H1 (cell line): ENCODE data around the gene PLCB2. TPM values are rescaled to one million over a fixed set of nuclear protein-coding genes. Genes with fewer than 3 reads are reported as not detected.
A peak's percentile ranks its signal among the peaks of the same experiment; 100 is the strongest.

Source experiments
- ATF2 ChIP-seq: IDR thresholded peaks from 2 replicates; pipeline ENCODE4 v1.6.1; 2012; ENCODE audit warnings: low read length, inconsistent platforms
- ATF3 ChIP-seq: IDR thresholded peaks from 2 replicates; pipeline ENCODE4 v1.6.1; 2011; ENCODE audit warnings: low read depth, mild to moderate bottlenecking, low read length; ENCODE audit not compliant: insufficient read depth
- BRCA1 ChIP-seq: IDR thresholded peaks from 2 replicates; pipeline ENCODE4 v1.6.1; 2012; ENCODE audit warnings: low read depth, low read length, improper control_type of control experiment
- CBX8 ChIP-seq: fragments of 300-800, 300-1000 bp; sonication (generic); IDR thresholded peaks from 2 replicates; pipeline ENCODE4 v1.7.1; 2016; ENCODE audit warnings: low read depth, low read length, borderline replicate concordance
- CTBP2 ChIP-seq: IDR thresholded peaks from 2 replicates; pipeline ENCODE4 v1.7.0; 2011; ENCODE audit warnings: borderline replicate concordance, mild to moderate bottlenecking, moderate library complexity, mixed read lengths, low read length; ENCODE audit not compliant: insufficient read depth, insufficient read length
- EGR1 ChIP-seq: IDR thresholded peaks from 2 replicates; pipeline ENCODE4 v1.6.1; 2011; ENCODE audit warnings: low read depth, low read length, borderline replicate concordance
- GABPA ChIP-seq: IDR thresholded peaks from 2 replicates; pipeline ENCODE4 v1.6.1; 2011; ENCODE audit warnings: mild to moderate bottlenecking, low read length, moderate library complexity, borderline replicate concordance; ENCODE audit not compliant: insufficient read depth
- POLR2A ChIP-seq, 2 experiments: IDR thresholded peaks; 1 replicate in 1 of 2; 2 replicates in 1 of 2; pipeline ENCODE4 v1.6.1; 2011; ENCODE audit warnings: low read depth in 2 of 2, low read length in 2 of 2, mild to moderate bottlenecking in 2 of 2; ENCODE audit errors: control extremely low read depth in 1 of 2
- RBBP5 ChIP-seq: IDR thresholded peaks from 2 replicates; pipeline ENCODE4 v1.7.1; 2012; ENCODE audit warnings: low read depth, mild to moderate bottlenecking, inconsistent platforms, low read length, moderate library complexity, borderline replicate concordance
- RNF2 ChIP-seq: fragments of 200-900, 300-1000 bp; sonication (generic); IDR thresholded peaks from 2 replicates; pipeline ENCODE4 v1.7.1; 2016; ENCODE audit warnings: borderline replicate concordance, low read depth, mild to moderate bottlenecking, antibody characterized with exemption, low read length; ENCODE audit not compliant: poor library complexity, severe bottlenecking; ENCODE audit errors: missing control alignments
- SAP30 ChIP-seq: fragments of 300-600 bp; sonication (generic); IDR thresholded peaks from 2 replicates; pipeline ENCODE4 v1.7.1; 2012; ENCODE audit warnings: low read length, moderate library complexity, mild to moderate bottlenecking, inconsistent platforms; ENCODE audit not compliant: insufficient read depth, insufficient replicate concordance
- SP1 ChIP-seq: IDR thresholded peaks from 2 replicates; pipeline ENCODE4 v1.6.1; 2011; ENCODE audit warnings: low read depth, low read length
- SUZ12 ChIP-seq: fragments of 200-600 bp; sonication (generic); IDR thresholded peaks from 2 replicates; pipeline ENCODE4 v1.6.1; 2012; ENCODE audit warnings: mild to moderate bottlenecking, inconsistent platforms, low read length, moderate library complexity, mixed read lengths
- TAF7 ChIP-seq: optimal IDR thresholded peaks from 2 replicates; pipeline ENCODE3; 2011; ENCODE audit warnings: low read depth, mild to moderate bottlenecking, inconsistent platforms, low read length, moderate library complexity, borderline replicate concordance
- USF2 ChIP-seq: IDR thresholded peaks from 2 replicates; pipeline ENCODE4 v1.6.1; 2011; ENCODE audit warnings: low read length, improper control_type of control experiment
- ZNF274 ChIP-seq: IDR thresholded peaks from 2 replicates; pipeline ENCODE4 v1.7.0; 2012; ENCODE audit warnings: low read length, borderline replicate concordance; ENCODE audit errors: extremely low read depth
- polyA plus RNA-seq, 7 experiments: library from polyadenylated mRNA; depleted of rRNA in 3 of 7; stranded (reverse) in 5 of 7; unstranded in 2 of 7; fragments of >200 nt in 5 of 7; fragments of 200-250 nt in 2 of 7; gene quantifications; 1 replicate in 5 of 7; 2 replicates in 1 of 7; 4 replicates in 1 of 7; pipeline versions ENCODE4 v1.2.1 to v1.2.3, GENCODE V29; 2011 to 2013; ENCODE audit warnings: missing spikeins in 2 of 7, mixed read lengths in 2 of 7
- total RNA-seq: library from RNA; stranded (reverse); fragmentation: NEBNext Ultra II Directional; extraction: Animal tissue kit (Norgen Biotek cat#: 25700); gene quantifications from 2 replicates; pipeline ENCODE4 v1.2.1, GENCODE V29; 2021

Gene PLCB2
- total and polyA plus RNA-seq, 2 of the 8 experiments (the other 6 are each of a cell fraction or from before 2014, with no cell fraction given) = 7.2 to 8.4 TPM

- TF ChIP-seq GABPA (no peak), CBX8 (no peak), ATF3 (no peak), RNF2 (peak; percentile 41), ZNF274 (no peak), ATF2 (no peak), SAP30 (no peak), POLR2A (IDR thresholded peaks at IDR 0.05; ENCODE audit: control extremely low read depth in 1 of 2, low read depth in 2 of 2, low read length in 2 of 2) (no peak), SUZ12 (peak; percentile 80; the same call in 1 of the 2 replicates), BRCA1 (no peak), RBBP5 (no peak), TAF7 (no peak), SP1 (no peak), CTBP2 (no peak), USF2 (no peak), EGR1 (no peak)
Observed at GRCh38 chr15:40281057-40281800, 26.5 kb downstream of the PLCB2 start (continued).
